Measurements from ENCODE around the gene HOXB7.

HOXB7 gene

GRCh38 chr17:48593840-48594537 is 16.8 kb downstream of the HOXB7 start:
- peak; percentile 32 for DNase-seq

DNA sequence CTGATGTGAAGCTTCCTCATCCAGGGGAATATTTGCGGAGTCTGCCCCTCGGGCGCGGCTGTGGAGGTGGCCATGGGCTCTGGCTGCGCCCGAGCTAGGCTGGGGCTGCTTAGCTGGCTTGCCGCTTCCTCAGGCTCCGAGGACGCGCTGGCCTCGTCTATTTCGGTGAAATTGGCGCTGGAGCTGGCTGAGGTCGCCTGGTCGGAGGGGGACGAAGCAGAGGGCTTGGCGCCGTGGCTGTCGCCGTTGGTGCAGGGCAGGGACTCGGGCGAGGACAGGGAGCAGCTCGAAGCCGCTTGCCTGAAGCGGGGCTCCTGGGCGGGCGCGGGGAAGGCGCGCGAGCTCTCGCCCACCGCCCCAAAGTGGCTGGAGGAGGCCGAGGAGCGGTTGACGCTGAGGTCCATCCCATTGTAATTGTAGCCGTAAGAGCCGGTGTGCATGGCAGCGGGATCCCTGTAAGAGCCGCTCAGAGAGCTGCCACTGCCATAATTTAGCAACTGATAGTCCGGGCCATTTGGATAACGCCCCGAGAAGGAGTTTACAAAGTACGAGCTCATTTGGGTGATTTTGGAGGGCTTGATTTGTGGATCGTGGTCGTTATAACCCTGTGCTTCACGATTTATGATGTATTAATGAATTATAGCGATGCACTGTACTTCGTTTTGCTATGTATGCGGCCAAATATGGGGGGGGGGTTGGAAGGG is 17.5 kb downstream of the HOXB7 start, which contains the start of gene HOXB5:
TSS of gene HOXB5 (minus strand) at position 654 of the 704 bp plus-strand sequence. CDS start at position 557, 97 bp downstream.
- DNase-seq, result no peak

DNA sequence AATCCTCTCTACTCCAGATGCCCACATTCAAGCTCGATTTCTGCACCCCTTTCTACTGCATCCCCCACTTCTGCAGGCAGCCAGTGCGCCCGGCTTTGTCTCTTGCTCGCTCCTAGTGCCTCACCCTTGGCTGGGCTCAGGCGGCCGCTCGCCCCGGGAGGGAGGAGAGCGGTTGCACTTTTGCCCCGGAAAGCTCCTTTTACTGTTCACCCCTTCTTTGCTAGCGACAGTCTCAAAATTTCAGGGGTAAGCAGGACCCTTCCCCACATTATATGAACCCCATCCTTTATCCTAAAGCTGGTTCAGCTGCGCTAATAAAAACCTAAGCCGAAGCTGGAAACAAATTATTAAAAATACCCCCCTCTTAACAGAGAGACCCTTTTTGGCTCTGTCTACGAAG is 18.2 kb downstream of the HOXB7 start:
- no peak for DNase-seq

DNA sequence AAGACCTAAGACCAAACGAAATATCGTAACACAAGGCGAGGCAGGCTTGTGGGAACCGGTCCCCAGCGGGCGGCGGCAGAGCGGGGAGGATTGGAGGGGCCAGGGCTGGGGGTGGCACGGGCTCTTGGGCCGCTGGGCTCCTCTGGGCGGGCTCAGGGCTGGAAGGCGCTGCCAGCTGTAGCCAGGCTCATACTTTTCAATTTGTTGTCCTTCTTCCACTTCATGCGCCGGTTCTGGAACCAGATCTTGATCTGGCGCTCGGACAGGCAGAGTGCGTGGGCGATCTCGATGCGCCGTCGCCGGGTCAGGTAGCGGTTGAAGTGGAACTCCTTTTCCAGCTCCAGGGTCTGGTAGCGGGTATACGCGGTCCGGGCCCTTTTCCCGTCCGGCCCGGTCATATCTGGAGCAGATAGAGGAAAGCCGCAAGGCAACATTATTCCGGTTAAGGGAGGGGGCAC is 18.7 kb downstream of the HOXB7 start:
- no peak for DNase-seq

DNA sequence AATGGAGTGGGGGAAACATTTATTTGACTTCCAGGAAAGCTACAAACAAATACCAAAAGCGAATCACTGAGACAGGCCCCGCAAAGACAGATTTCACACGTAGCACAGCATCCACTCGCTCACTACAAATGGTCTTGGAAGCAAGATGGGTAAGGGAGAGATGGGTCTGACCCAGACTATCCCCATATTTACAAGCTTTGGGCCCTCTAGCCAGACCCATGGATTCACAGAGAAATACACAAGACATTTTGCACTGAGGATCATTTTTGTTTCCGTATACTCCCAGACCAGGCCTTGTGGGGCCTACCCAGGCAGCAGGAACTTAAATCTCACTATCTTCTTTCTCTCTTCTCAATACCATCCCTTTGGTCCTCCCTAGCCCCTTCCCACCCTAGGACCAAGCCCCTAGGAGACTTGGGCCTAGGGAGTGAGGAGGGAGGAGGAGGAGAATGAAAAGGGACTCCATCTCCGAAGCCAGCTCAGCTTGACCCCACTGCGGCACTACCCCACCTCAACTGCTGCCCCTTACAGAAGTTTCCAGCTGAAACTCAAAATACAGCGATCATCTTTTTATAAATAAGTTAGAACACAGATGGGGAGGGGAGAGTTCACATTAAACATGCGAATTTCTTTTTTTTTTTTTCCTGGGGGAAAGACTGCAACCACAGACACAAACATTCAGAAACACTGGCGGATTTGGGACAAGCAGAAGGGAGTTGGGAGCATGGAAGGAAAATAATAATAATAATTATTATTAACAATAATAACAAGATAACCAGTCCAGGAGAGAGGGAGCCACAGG is 19.4 kb downstream of the HOXB7 start:
- no peak for DNase-seq

GRCh38 chr17:48590607-48591161 is 20.1 kb downstream of the HOXB7 start:
- DNase-seq, result no peak

DNA sequence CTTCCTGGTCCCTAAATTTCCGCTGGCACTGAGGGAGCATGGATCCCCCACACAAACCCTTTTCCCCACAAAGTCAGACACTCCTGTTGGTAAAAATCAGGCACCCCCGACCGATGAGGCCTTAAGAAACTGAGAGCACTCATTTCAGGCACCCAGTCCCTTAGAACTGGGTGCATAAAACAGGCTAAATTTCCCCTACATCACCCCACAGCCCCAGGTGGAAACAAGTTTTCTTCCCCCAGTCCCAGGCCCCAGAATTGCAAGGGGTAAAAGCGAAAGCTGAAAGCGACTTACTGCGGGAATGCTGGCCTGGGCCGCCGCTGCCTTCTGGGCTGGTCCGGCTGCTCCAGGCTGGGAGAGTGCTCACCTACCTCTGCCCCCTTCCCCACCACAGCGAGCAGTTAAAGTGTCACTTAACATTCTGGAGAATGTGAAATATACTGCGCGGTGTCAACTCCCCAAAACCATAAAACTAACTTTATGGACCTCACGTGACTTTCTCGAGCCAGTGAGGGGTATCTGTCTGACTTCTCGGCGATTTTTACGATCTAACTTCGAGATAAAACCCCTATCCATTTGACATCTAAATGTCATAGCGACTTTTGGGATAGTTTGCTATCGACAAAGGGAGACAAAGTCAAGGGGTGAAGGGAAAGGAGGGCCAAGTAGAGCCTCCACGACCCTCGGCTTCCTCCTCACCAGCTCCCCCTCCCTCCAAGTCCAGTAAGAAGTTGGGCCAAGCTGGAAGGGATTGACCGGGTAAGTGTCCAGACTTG is 20.8 kb downstream of the HOXB7 start, which contains the start of gene HOXB3:
TSS of gene HOXB3 (minus strand) at position 411 of the 776 bp plus-strand sequence. CDS start 37,767 bp downstream, outside the sequence.
- no peak for DNase-seq

DNA sequence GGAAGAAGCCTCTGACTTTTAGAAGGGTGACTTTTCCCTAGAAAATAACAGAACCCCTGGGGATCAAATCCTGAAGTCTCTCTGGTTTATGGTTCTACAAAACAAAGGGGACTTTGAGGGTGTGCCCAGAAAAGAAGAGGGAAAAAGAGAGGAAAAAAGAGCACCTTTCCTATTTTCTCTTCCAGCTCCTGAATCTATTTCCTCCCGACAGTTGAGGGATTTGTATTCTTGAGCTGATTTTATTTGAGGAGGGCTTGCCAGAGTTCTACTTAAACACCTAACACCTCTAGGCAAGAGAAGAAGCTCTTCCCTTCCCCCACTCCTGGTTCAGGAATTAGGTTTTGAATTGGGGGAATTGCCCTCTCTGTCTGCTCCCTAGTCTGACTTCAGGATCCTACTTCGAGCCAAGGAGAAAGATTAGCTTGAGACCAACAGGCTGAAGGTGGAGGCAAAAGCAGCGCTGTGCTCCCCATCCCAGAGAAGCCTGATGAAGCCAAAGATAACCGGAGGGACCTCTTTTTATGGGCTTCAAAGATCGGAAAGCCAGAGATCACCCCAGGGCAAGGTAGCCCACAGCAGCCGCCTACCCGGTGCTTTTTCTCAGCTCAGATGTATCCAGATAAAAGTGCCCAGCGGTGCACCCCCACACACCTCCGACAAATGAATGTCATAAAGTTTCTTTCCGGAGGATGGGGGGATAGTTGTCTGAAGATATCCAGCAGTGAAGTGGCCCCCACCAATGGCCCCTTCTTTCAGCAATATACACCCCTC is 21.6 kb downstream of the HOXB7 start:
- no peak for DNase-seq

DNA sequence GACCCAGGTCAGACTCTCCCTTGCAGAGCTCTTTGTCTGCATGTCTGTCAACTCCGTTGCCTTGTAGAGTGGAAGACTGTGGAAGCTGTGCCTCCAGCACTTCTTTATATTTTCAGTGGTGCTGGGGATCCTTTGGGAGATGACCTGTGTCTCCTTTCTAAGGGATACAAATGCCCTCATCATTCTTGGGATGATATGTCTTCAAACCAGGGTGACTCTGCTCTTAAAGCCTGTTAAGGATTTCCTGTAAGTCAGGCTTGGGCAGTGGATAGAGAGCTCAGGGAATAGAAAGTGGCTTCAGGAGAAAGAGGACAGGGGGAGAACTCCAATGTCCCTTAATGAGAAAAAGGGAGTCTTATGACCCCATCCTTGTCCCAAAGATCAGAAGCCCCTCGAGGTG is 22.3 kb downstream of the HOXB7 start:
- no peak for DNase-seq

- DNase-seq, result no peak
Observed at GRCh38 chr17:48588074-48588415, 22.8 kb downstream of the HOXB7 start.

- no peak for DNase-seq
Observed at GRCh38 chr17:48587276-48588073, 23.3 kb downstream of the HOXB7 start.

DNA sequence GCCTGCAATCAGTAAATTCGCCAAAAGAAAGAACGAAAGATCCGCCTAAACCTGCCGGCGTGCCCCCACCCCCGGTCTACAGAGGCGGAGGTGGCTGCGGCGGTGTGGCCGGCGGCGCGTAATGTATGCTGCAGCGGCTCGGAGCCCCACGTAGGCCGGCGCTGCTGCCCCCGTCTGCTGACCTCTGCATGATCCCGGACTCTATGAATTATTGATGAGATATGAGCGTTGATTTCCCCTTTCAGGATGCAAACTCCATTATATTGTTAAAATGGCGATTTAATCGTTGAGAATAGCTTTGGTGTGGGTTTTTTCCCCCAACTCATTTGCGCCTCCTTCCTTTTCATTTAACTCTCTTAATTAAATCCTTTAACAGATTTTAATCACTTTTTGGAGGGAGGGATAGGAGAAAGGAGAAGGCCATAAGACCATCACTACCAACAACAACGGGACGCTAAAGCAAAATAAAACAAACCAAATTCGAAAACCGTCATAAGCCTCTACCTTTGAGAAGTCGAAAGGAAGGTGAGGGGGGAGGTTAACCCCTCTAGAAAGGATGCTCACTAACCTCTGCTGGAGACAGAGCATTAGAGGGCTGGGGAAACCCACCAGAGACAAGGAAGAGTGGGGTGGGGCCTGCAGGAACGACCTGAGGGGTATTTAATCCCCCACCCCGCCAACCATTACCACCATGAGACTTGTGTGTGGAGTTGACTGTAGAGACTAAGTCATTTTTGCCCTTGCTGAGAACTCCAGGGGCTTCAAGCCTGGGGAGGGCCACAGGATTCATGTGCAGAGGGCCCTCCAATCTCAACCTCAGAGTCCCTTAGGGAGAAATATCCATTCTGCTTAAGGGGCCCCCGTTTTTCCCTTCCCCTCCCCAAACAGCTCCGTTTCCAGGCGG is 24.2 kb downstream of the HOXB7 start:
- DNase-seq, result no peak

- no peak for DNase-seq
Observed at GRCh38 chr17:48584223-48584741, 26.5 kb downstream of the HOXB7 start.

- DNase-seq, result no peak
Observed at GRCh38 chr17:48583708-48584222, 27.1 kb downstream of the HOXB7 start.

- no peak for DNase-seq
Observed at GRCh38 chr17:48582750-48583069, 28.1 kb downstream of the HOXB7 start.

GRCh38 chr17:48579760-48580554 is 30.9 kb downstream of the HOXB7 start:
- no peak for DNase-seq

- no peak for DNase-seq
Observed at GRCh38 chr17:48579471-48579759, 31.4 kb downstream of the HOXB7 start.

- DNase-seq, result no peak
Observed at GRCh38 chr17:48578616-48579470, 32.0 kb downstream of the HOXB7 start.
